Measurements from ENCODE around the gene GRB10.

- TF ChIP-seq POLR2A (IDR thresholded peaks at IDR 0.05) (no peak), EP300 (IDR thresholded peaks at IDR 0.05; ENCODE audit: low read depth) (no peak), POLR2AphosphoS5 (IDR thresholded peaks at IDR 0.05) (no peak)
- TF ChIP-seq, protein P1, sequence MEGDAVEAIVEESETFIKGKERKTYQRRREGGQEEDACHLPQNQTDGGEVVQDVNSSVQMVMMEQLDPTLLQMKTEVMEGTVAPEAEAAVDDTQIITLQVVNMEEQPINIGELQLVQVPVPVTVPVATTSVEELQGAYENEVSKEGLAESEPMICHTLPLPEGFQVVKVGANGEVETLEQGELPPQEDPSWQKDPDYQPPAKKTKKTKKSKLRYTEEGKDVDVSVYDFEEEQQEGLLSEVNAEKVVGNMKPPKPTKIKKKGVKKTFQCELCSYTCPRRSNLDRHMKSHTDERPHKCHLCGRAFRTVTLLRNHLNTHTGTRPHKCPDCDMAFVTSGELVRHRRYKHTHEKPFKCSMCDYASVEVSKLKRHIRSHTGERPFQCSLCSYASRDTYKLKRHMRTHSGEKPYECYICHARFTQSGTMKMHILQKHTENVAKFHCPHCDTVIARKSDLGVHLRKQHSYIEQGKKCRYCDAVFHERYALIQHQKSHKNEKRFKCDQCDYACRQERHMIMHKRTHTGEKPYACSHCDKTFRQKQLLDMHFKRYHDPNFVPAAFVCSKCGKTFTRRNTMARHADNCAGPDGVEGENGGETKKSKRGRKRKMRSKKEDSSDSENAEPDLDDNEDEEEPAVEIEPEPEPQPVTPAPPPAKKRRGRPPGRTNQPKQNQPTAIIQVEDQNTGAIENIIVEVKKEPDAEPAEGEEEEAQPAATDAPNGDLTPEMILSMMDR (IDR thresholded peaks at IDR 0.05): no peak
Measured at GRCh38 chr7:50781381-50782293, 1.1 kb downstream of the GRB10 start.
